HG03064 (cell line): ENCODE results near the gene RPN2.
"Not testable (repeated sequence)": the region's sequence is repeated elsewhere in the genome, so short reads cannot be mapped to it uniquely, and the experiment has no call there.

Source experiments
- ATAC-seq: cut with Tn5 transposase; IDR thresholded peaks from one replicate; pipeline ENCODE4 v1.9.1; 2021; ENCODE audit warnings: low read depth; ENCODE audit not compliant: unreplicated experiment

RPN2 gene

GRCh38 chr20:37178839-37179682 lies at the start of gene RPN2, which contains the start of gene MROH8:
TSS of gene RPN2 (plus strand) at chr20:37179330. CDS start at chr20:37179357, 27 bp downstream.
TSS of gene MROH8 (minus strand) at chr20:37179548.
- ATAC-seq = peak; percentile 83

- ATAC-seq = no peak
These were observed 47.6 kb upstream of the RPN2 start for GRCh38 chr20:37131486-37131885.

- no peak for ATAC-seq
These were observed 45.2 kb upstream of the RPN2 start for GRCh38 chr20:37133952-37134351.

GRCh38 chr20:37137547-37137946 lies 41.6 kb upstream of the RPN2 start:
- no peak for ATAC-seq

GRCh38 chr20:37142708-37143107 lies 36.4 kb upstream of the RPN2 start:
- ATAC-seq = no peak

GRCh38 chr20:37144856-37145404 lies 34.2 kb upstream of the RPN2 start:
- ATAC-seq = no peak

- ATAC-seq = no peak
These were observed 31.9 kb upstream of the RPN2 start for GRCh38 chr20:37147250-37147649.

- not testable (repeated sequence) for ATAC-seq
These were observed 28.3 kb upstream of the RPN2 start for GRCh38 chr20:37150864-37151263.

GRCh38 chr20:37151529-37151928 lies 27.6 kb upstream of the RPN2 start:
- ATAC-seq = no peak

GRCh38 chr20:37152284-37152683 lies 26.8 kb upstream of the RPN2 start:
- no peak for ATAC-seq

- no peak for ATAC-seq
These were observed 24.3 kb upstream of the RPN2 start for GRCh38 chr20:37154684-37155298.

GRCh38 chr20:37155987-37156386 lies 23.1 kb upstream of the RPN2 start:
- ATAC-seq = no peak

- ATAC-seq = no peak
These were observed 20.9 kb upstream of the RPN2 start for GRCh38 chr20:37158248-37158647.

- no peak for ATAC-seq
These were observed 18.4 kb upstream of the RPN2 start for GRCh38 chr20:37160683-37161082.

- ATAC-seq = no peak
These were observed 17.1 kb upstream of the RPN2 start for GRCh38 chr20:37161830-37162549.

GRCh38 chr20:37162646-37163045 lies 16.5 kb upstream of the RPN2 start:
- no peak for ATAC-seq

- no peak for ATAC-seq
These were observed 15.1 kb upstream of the RPN2 start for GRCh38 chr20:37163832-37164554.

- no peak for ATAC-seq
These were observed 14.1 kb upstream of the RPN2 start for GRCh38 chr20:37165031-37165430.

- ATAC-seq = no peak
These were observed 12.3 kb upstream of the RPN2 start for GRCh38 chr20:37166867-37167266.

GRCh38 chr20:37172836-37173235 lies 6.3 kb upstream of the RPN2 start:
- ATAC-seq = no peak
